Measurements from ENCODE around the gene TMEM181.

TMEM181 gene

DNA sequence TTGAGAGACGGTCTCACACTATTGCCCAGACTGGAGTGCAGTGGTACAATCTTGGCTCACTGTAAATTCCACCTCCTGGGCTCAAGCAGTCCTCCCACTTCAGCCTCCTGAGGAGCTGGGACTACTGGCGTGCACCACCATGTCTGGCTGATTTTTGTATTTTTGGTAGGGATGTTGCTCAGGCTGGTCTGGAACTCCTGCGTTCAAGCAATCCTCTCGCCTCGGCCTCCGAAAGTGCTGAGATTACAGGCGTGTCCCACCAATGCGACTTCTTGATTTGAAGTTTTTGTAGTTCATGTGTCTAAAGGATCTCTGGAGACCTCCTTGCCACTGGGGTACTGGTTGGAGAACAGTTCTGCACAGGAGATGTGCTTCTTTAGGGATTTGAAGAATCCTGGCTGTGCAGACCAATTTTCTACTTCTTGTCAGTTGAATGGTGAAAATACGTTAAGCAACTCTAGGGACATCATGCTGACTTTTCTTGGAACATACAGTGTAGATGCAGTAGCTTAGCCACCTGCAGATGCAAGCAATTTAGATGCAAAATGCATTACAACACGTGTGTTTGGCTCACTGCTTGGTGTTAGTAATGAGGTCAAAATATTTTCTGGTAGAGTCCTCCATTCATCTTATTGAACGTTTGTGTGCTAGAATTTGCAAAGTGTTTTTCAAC lies 118.2 kb downstream of the TMEM181 start:
- no peaks in the 10 kb centered on the region for H3K4me1 ChIP-seq (ENCODE audit: insufficient read depth, low read length)
- H3K36me3 ChIP-seq (ENCODE audit: insufficient read depth, low read length) = no peaks in the 10 kb centered on the region
- H3K27me3 ChIP-seq (ENCODE audit: control insufficient read depth in 1 of 2, insufficient read depth in 2 of 2, low read length in 2 of 2) = no peaks in the 10 kb centered on the region
- no peaks in the 10 kb centered on the region for H3K9me3 ChIP-seq (ENCODE audit: low read length)
- H3K4me3 ChIP-seq (ENCODE audit: low read depth in 1 of 2, low read length in 2 of 2) = no peak overlapping the region
- no peak overlapping the region for H3K27ac ChIP-seq (ENCODE audit: low read depth, low read length)
- no peak overlapping the region for H3K9ac ChIP-seq (ENCODE audit: low read length)

DNA sequence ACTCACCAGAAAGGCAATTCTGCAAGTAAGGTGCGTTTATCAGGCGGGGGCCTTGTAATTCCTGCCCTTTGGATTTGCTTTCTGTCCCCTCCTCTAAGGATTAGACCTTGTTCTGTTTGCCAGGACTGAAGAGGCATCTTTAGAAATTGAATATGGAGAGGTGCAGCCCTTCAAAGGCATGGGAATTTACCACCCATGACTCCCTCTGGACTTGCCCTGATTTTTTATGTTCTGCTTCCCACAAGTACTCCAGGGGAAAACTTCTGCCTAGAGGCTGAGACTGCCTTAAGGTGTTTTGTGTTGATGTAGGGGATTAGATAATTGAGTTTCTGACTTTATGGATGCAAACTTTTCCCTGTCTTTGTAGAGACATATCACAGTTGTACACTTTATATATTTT lies 120.1 kb downstream of the TMEM181 start:
- no peaks in the 10 kb centered on the region for H3K9me3 ChIP-seq (ENCODE audit: low read length)
- no peak overlapping the region for H3K4me3 ChIP-seq (ENCODE audit: low read depth in 1 of 2, low read length in 2 of 2)
- no peak overlapping the region for H3K9ac ChIP-seq (ENCODE audit: low read length)
- peaks cover 4% of the 10 kb centered on the region for H3K4me1 ChIP-seq (ENCODE audit: insufficient read depth, low read length)
- H3K27ac ChIP-seq (ENCODE audit: low read depth, low read length) = no peak overlapping the region
- no peaks in the 10 kb centered on the region for H3K36me3 ChIP-seq (ENCODE audit: insufficient read depth, low read length)
- H3K27me3 ChIP-seq (ENCODE audit: control insufficient read depth in 1 of 2, insufficient read depth in 2 of 2, low read length in 2 of 2) = no peaks in the 10 kb centered on the region

DNA sequence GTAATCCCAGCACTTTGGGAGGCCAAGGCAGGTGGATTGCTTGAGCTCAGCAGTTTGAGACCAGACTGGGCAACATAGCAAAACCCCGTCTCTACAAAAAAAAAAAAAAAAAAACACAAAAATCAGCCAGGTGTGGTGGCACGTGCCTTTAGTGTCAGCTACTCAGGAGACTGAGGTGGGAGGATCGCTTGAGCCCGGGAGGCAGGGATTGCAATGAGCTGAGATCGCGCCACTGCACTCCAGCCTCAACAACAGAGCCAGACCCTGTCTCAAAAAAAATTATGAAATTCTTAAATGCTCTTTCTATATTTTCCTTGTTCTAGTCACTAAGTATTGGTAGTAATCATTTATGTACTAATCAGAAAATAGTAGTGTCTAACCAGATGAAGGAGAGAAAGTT lies 120.6 kb downstream of the TMEM181 start:
- Histone ChIP-seq H3K4me1 (ENCODE audit: insufficient read depth, low read length) (peaks cover 4% of the 10 kb centered on the region), H3K36me3 (ENCODE audit: insufficient read depth, low read length) (no peaks in the 10 kb centered on the region), H3K4me3 (ENCODE audit: low read depth in 1 of 2, low read length in 2 of 2) (no peak overlapping the region), H3K27ac (ENCODE audit: low read depth, low read length) (no peak overlapping the region), H3K9ac (ENCODE audit: low read length) (no peak overlapping the region), H3K9me3 (ENCODE audit: low read length) (no peaks in the 10 kb centered on the region), H3K27me3 (ENCODE audit: control insufficient read depth in 1 of 2, insufficient read depth in 2 of 2, low read length in 2 of 2) (no peaks in the 10 kb centered on the region)

DNA sequence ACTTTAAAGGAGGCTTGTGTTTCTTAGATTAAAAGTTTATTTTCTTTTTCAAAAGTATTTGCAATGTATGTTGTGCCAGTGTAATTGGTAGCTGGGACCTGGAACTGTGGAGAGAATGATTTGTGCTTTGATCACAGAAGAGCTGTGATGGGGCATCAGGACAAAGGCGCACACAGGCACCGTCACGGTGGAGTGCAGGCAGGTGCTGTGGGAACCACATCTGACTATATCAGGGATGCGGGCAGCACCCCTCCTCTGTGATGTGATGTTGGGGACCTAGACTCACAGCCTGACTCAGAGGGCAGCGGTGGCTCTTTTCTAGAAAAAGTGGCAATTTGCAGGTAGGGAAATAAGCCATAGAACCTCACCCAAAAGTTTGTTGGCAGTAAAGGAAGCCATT lies 124.4 kb downstream of the TMEM181 start:
- no peaks in the 10 kb centered on the region for H3K36me3 ChIP-seq (ENCODE audit: insufficient read depth, low read length)
- H3K27me3 ChIP-seq (ENCODE audit: control insufficient read depth in 1 of 2, insufficient read depth in 2 of 2, low read length in 2 of 2) = no peaks in the 10 kb centered on the region
- H3K4me3 ChIP-seq (ENCODE audit: low read depth in 1 of 2, low read length in 2 of 2) = no peak overlapping the region
- H3K4me1 ChIP-seq (ENCODE audit: insufficient read depth, low read length) = peaks cover 4% of the 10 kb centered on the region
- H3K9ac ChIP-seq (ENCODE audit: low read length) = no peak overlapping the region
- H3K9me3 ChIP-seq (ENCODE audit: low read length) = no peaks in the 10 kb centered on the region
- H3K27ac ChIP-seq (ENCODE audit: low read depth, low read length) = no peak overlapping the region

DNA sequence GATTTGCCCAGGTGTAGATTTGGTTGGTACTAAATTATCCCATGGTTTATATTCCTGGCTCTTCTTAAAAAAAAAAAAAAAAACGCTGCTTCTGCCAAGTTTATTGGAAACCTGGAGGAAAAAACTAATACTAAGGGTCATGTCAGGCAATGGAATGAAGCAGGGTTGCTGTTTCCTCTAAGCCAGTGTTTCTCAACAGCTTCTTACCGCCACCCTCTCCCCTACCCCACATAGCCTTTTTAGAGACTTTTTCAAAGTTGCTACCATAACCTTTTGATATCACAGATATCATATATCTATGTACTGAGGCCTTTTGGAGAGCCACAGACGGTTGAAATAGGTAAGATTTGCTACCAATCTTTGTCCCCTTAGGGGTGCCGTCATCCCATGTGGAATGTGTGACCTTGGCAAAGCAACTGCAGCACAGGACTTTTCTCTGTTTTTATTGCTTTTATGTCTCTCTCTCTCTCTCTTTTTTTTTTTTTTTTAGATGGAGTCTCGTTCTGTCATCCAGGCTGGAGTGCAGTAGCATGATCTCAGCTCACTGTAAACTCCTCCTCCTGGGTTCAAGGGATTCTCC lies 124.9 kb downstream of the TMEM181 start:
- Histone ChIP-seq H3K4me3 (ENCODE audit: low read depth in 1 of 2, low read length in 2 of 2) (no peak overlapping the region), H3K9me3 (ENCODE audit: low read length) (no peaks in the 10 kb centered on the region), H3K4me1 (ENCODE audit: insufficient read depth, low read length) (peaks cover 4% of the 10 kb centered on the region), H3K36me3 (ENCODE audit: insufficient read depth, low read length) (no peaks in the 10 kb centered on the region), H3K27ac (ENCODE audit: low read depth, low read length) (no peak overlapping the region), H3K9ac (ENCODE audit: low read length) (no peak overlapping the region), H3K27me3 (ENCODE audit: control insufficient read depth in 1 of 2, insufficient read depth in 2 of 2, low read length in 2 of 2) (no peaks in the 10 kb centered on the region)
